Kidney (tissue), 14 donors: Measurements from ENCODE around the gene INF2. TPM values are rescaled to one million over a fixed set of nuclear protein-coding genes. Genes with fewer than 3 reads are reported as not detected.

ENCODE experiments used
- DNase-seq, 5 donors: peaks; one replicate each; pipeline ENCODE4 v3.0.0-alpha.2; 2013 to 2020
- FAIRE-seq: peaks from 2 replicates; lab custom pipeline; 2012; peaks lifted over from hg19 to GRCh38; lab: Jason Lieb, UNC
- H3K27ac ChIP-seq, 2 donors: one replicate each; pipeline ENCODE4 v1.7.0; 2013; ENCODE audit warnings: low read depth in 2 of 2, low read length in 2 of 2, inconsistent platforms in 1 of 2
- H3K27me3 ChIP-seq: one replicate; pipeline ENCODE4 v1.7.1; 2013; ENCODE audit warnings: low read length, inconsistent platforms; ENCODE audit not compliant: control insufficient read depth, insufficient read depth
- H3K36me3 ChIP-seq, 3 donors: one replicate each; pipeline versions ENCODE4 v1.7.0 to v1.7.1; 2013; ENCODE audit warnings: low read length in 3 of 3, control low read depth in 1 of 3, inconsistent platforms in 1 of 3; ENCODE audit not compliant: insufficient read depth in 3 of 3, control insufficient read depth in 2 of 3
- H3K4me1 ChIP-seq, 3 donors: one replicate each; pipeline versions ENCODE4 v1.7.0 to v1.7.1; 2013; ENCODE audit warnings: low read length in 3 of 3, inconsistent platforms in 1 of 3, low read depth in 1 of 3; ENCODE audit not compliant: control insufficient read depth in 2 of 3, insufficient read depth in 2 of 3
- H3K4me3 ChIP-seq, 3 donors: one replicate each; pipeline versions ENCODE4 v1.7.0 to v1.8.1; 2013; ENCODE audit warnings: low read length in 3 of 3, control low read depth in 1 of 3, inconsistent platforms in 1 of 3
- H3K9ac ChIP-seq, 3 donors: one replicate each; pipeline versions ENCODE4 v1.7.0 to v1.7.1; 2013; ENCODE audit warnings: low read length in 3 of 3, control low read depth in 1 of 3, inconsistent platforms in 1 of 3
- H3K9me3 ChIP-seq, 3 donors: one replicate each; pipeline versions ENCODE4 v1.7.0 to v1.7.1; 2013; ENCODE audit warnings: low read length in 3 of 3, control low read depth in 1 of 3, inconsistent platforms in 1 of 3; ENCODE audit not compliant: control insufficient read depth in 2 of 3, insufficient read depth in 1 of 3
- CTCF ChIP-seq: IDR thresholded peaks from 3 replicates; pipeline ENCODE4 v1.5.1; 2012; ENCODE audit warnings: mild to moderate bottlenecking, moderate library complexity, borderline replicate concordance; ENCODE audit not compliant: insufficient read depth; ENCODE audit errors: extremely low read depth
- intact Hi-C: fragments of 100-400 bp; cut with DNase I; formaldehyde crosslinking; loops from one replicate; pipeline ENCODE4 v1.11.1; 2022
- polyA plus RNA-seq: library from polyadenylated mRNA; stranded (reverse); fragments of 350-450 nt; fragmentation: Illumina TruSeq; extraction: RNeasy Lipid Tissue Mini Kit (QIAGEN cat#74804); gene quantifications from one replicate; pipeline ENCODE4 v1.2.3, GENCODE V29; 2014; ENCODE audit warnings: low read depth, low replicate concordance; ENCODE audit not compliant: insufficient read depth
- total RNA-seq: library from RNA; stranded (reverse); fragmentation: NEBNext Ultra II Directional; extraction: Animal tissue kit (Norgen Biotek cat#: 25700); gene quantifications from one replicate; pipeline ENCODE4 v1.2.1, GENCODE V29; 2021
- donor health status: control.
- donor health status: control.
- donor health status: control.
- donor health status: control.
- donor health status: control.
- donor health status: DM: yes; HTN: yes; CAD: no.
- donor health status: Normal renal cell carcinoma (clear cell type).

INF2 gene
- total and polyA plus RNA-seq, 2 donors from 2014 or later: 58.5 to 82.7 TPM

GRCh38 chr14:104684449-104684821 lies 5.0 kb upstream of the INF2 start:
- H3K36me3 ChIP-seq: no peaks in the 10 kb centered on the region
- intact Hi-C loops: no loop called here
- no peaks in the 10 kb centered on the region for H3K9me3 ChIP-seq
- TF ChIP-seq CTCF: no peak
- no peaks in the 10 kb centered on the region for H3K27me3 ChIP-seq
- peaks cover 0 to 37% (median 23%) of the 10 kb centered on the region in 3 donors for H3K4me1 ChIP-seq
- H3K4me3 ChIP-seq: no peak overlapping the region
- DNase-seq: peak in 1 of 5 donors; percentile 26
- H3K9ac ChIP-seq: no peak overlapping the region
- no peak for FAIRE-seq
- no peak overlapping the region for H3K27ac ChIP-seq

- DNase-seq (peak in 2 of 5 donors; percentile 44 to 47), FAIRE-seq (no peak)
- Histone ChIP-seq H3K9ac (no peak overlapping the region), H3K4me3 (no peak overlapping the region), H3K27ac (no peak overlapping the region), H3K9me3 (no peaks in the 10 kb centered on the region), H3K36me3 (no peaks in the 10 kb centered on the region), H3K4me1 (peaks cover 0 to 32% (median 25%) of the 10 kb centered on the region in 3 donors), H3K27me3 (no peaks in the 10 kb centered on the region)
- no peak for TF ChIP-seq CTCF
- intact Hi-C loops: no loop called here
Observed at GRCh38 chr14:104685216-104685997, 4.0 kb upstream of the INF2 start.

- intact Hi-C loops: no loop called here
- Histone ChIP-seq H3K4me1 (peaks cover 0 to 33% (median 27%) of the 10 kb centered on the region in 3 donors), H3K4me3 (no peak overlapping the region), H3K27me3 (no peaks in the 10 kb centered on the region), H3K27ac (no peak overlapping the region), H3K9me3 (no peaks in the 10 kb centered on the region), H3K9ac (no peak overlapping the region), H3K36me3 (no peaks in the 10 kb centered on the region)
- DNase-seq (peak in 1 of 5 donors; percentile 29), FAIRE-seq (no peak)
- TF ChIP-seq CTCF: no peak
Observed at GRCh38 chr14:104685998-104686610, 3.3 kb upstream of the INF2 start.
